ENCODE results near the gene PTPN18.
"Not testable (repeated sequence)": the region's sequence is repeated elsewhere in the genome, so short reads cannot be mapped to it uniquely, and the experiment has no call there.

The PTPN18 gene

GRCh38 chr2:130332271-130333073 lies 23.4 kb upstream of the PTPN18 start:
- Histone ChIP-seq H3K36me3 (ENCODE audit: control insufficient read depth in 2 of 2, insufficient read depth in 2 of 2, low read length in 2 of 2) (no peaks in the 10 kb centered on the region), H3K4me1 (ENCODE audit: control insufficient read depth, insufficient read depth, low read length) (peaks cover 7% of the 10 kb centered on the region), H3K27ac (ENCODE audit: low read length) (no peak overlapping the region), H3K9ac (ENCODE audit: low read length in 2 of 2) (peak overlapping the region; percentile 22 to 36), H3K9me3 (ENCODE audit: control insufficient read depth in 2 of 2, low read length in 2 of 2) (no peaks in the 10 kb centered on the region), H3K4me3 (ENCODE audit: low read length in 2 of 2) (peak overlapping the region; percentile 2 to 35), H3K27me3 (ENCODE audit: control insufficient read depth in 1 of 2, insufficient read depth in 2 of 2, low read length in 2 of 2) (no peaks in the 10 kb centered on the region)

GRCh38 chr2:130333253-130333652 lies 22.6 kb upstream of the PTPN18 start:
- not testable (repeated sequence) for H3K4me1 ChIP-seq (ENCODE audit: control insufficient read depth, insufficient read depth, low read length); H3K9me3 ChIP-seq (ENCODE audit: control insufficient read depth in 2 of 2, low read length in 2 of 2); H3K4me3 ChIP-seq (ENCODE audit: low read length in 2 of 2); H3K27ac ChIP-seq (ENCODE audit: low read length); H3K9ac ChIP-seq (ENCODE audit: low read length in 2 of 2); H3K27me3 ChIP-seq (ENCODE audit: control insufficient read depth in 1 of 2, insufficient read depth in 2 of 2, low read length in 2 of 2); H3K36me3 ChIP-seq (ENCODE audit: control insufficient read depth in 2 of 2, insufficient read depth in 2 of 2, low read length in 2 of 2)

GRCh38 chr2:130334026-130334425 lies 21.8 kb upstream of the PTPN18 start:
- Histone ChIP-seq H3K27me3 (ENCODE audit: control insufficient read depth in 1 of 2, insufficient read depth in 2 of 2, low read length in 2 of 2) (no peaks in the 10 kb centered on the region), H3K4me3 (ENCODE audit: low read length in 2 of 2) (no peak overlapping the region), H3K9ac (ENCODE audit: low read length in 2 of 2) (no peak overlapping the region), H3K9me3 (ENCODE audit: control insufficient read depth in 2 of 2, low read length in 2 of 2) (no peaks in the 10 kb centered on the region), H3K36me3 (ENCODE audit: control insufficient read depth in 2 of 2, insufficient read depth in 2 of 2, low read length in 2 of 2) (peaks cover 7 to 9% of the 10 kb centered on the region in 2 donors), H3K27ac (ENCODE audit: low read length) (no peak overlapping the region), H3K4me1 (ENCODE audit: control insufficient read depth, insufficient read depth, low read length) (peaks cover 7% of the 10 kb centered on the region)

GRCh38 chr2:130335226-130335625 lies 20.6 kb upstream of the PTPN18 start:
- no peak overlapping the region for H3K27ac ChIP-seq (ENCODE audit: low read length)
- H3K27me3 ChIP-seq (ENCODE audit: control insufficient read depth in 1 of 2, insufficient read depth in 2 of 2, low read length in 2 of 2): no peaks in the 10 kb centered on the region
- H3K4me1 ChIP-seq (ENCODE audit: control insufficient read depth, insufficient read depth, low read length): peaks cover 7% of the 10 kb centered on the region
- H3K36me3 ChIP-seq (ENCODE audit: control insufficient read depth in 2 of 2, insufficient read depth in 2 of 2, low read length in 2 of 2): peaks cover 13 to 16% of the 10 kb centered on the region in 2 donors
- H3K4me3 ChIP-seq (ENCODE audit: low read length in 2 of 2): no peak overlapping the region
- H3K9me3 ChIP-seq (ENCODE audit: control insufficient read depth in 2 of 2, low read length in 2 of 2): no peaks in the 10 kb centered on the region
- no peak overlapping the region for H3K9ac ChIP-seq (ENCODE audit: low read length in 2 of 2)

GRCh38 chr2:130336150-130336876 lies 19.5 kb upstream of the PTPN18 start:
- Histone ChIP-seq H3K27me3 (ENCODE audit: control insufficient read depth in 1 of 2, insufficient read depth in 2 of 2, low read length in 2 of 2) (no peaks in the 10 kb centered on the region), H3K9me3 (ENCODE audit: control insufficient read depth in 2 of 2, low read length in 2 of 2) (no peaks in the 10 kb centered on the region), H3K9ac (ENCODE audit: low read length in 2 of 2) (no peak overlapping the region), H3K27ac (ENCODE audit: low read length) (no peak overlapping the region), H3K4me1 (ENCODE audit: control insufficient read depth, insufficient read depth, low read length) (peaks cover 13% of the 10 kb centered on the region), H3K4me3 (ENCODE audit: low read length in 2 of 2) (no peak overlapping the region), H3K36me3 (ENCODE audit: control insufficient read depth in 2 of 2, insufficient read depth in 2 of 2, low read length in 2 of 2) (peaks cover 13 to 20% of the 10 kb centered on the region in 2 donors)

GRCh38 chr2:130336877-130337734 lies 18.8 kb upstream of the PTPN18 start:
- H3K27me3 ChIP-seq (ENCODE audit: control insufficient read depth in 1 of 2, insufficient read depth in 2 of 2, low read length in 2 of 2): no peaks in the 10 kb centered on the region
- H3K36me3 ChIP-seq (ENCODE audit: control insufficient read depth in 2 of 2, insufficient read depth in 2 of 2, low read length in 2 of 2): peaks cover 13 to 20% of the 10 kb centered on the region in 2 donors
- no peaks in the 10 kb centered on the region for H3K9me3 ChIP-seq (ENCODE audit: control insufficient read depth in 2 of 2, low read length in 2 of 2)
- H3K4me1 ChIP-seq (ENCODE audit: control insufficient read depth, insufficient read depth, low read length): peaks cover 15% of the 10 kb centered on the region
- H3K4me3 ChIP-seq (ENCODE audit: low read length in 2 of 2): peak overlapping the region; percentile 23 to 65
- no peak overlapping the region for H3K27ac ChIP-seq (ENCODE audit: low read length)
- H3K9ac ChIP-seq (ENCODE audit: low read length in 2 of 2): peak overlapping the region in 1 of 2 donors; percentile 13

GRCh38 chr2:130337735-130338325 lies 18.0 kb upstream of the PTPN18 start:
- peaks cover 13 to 20% of the 10 kb centered on the region in 2 donors for H3K36me3 ChIP-seq (ENCODE audit: control insufficient read depth in 2 of 2, insufficient read depth in 2 of 2, low read length in 2 of 2)
- no peak overlapping the region for H3K9ac ChIP-seq (ENCODE audit: low read length in 2 of 2)
- no peak overlapping the region for H3K27ac ChIP-seq (ENCODE audit: low read length)
- no peak overlapping the region for H3K4me3 ChIP-seq (ENCODE audit: low read length in 2 of 2)
- peaks cover 12% of the 10 kb centered on the region for H3K4me1 ChIP-seq (ENCODE audit: control insufficient read depth, insufficient read depth, low read length)
- H3K27me3 ChIP-seq (ENCODE audit: control insufficient read depth in 1 of 2, insufficient read depth in 2 of 2, low read length in 2 of 2): no peaks in the 10 kb centered on the region
- no peaks in the 10 kb centered on the region for H3K9me3 ChIP-seq (ENCODE audit: control insufficient read depth in 2 of 2, low read length in 2 of 2)

- H3K27ac ChIP-seq (ENCODE audit: low read length): no peak overlapping the region
- H3K4me3 ChIP-seq (ENCODE audit: low read length in 2 of 2): no peak overlapping the region
- H3K27me3 ChIP-seq (ENCODE audit: control insufficient read depth in 1 of 2, insufficient read depth in 2 of 2, low read length in 2 of 2): no peaks in the 10 kb centered on the region
- peaks cover 23% of the 10 kb centered on the region for H3K4me1 ChIP-seq (ENCODE audit: control insufficient read depth, insufficient read depth, low read length)
- peaks cover 13 to 20% of the 10 kb centered on the region in 2 donors for H3K36me3 ChIP-seq (ENCODE audit: control insufficient read depth in 2 of 2, insufficient read depth in 2 of 2, low read length in 2 of 2)
- H3K9ac ChIP-seq (ENCODE audit: low read length in 2 of 2): no peak overlapping the region
- no peaks in the 10 kb centered on the region for H3K9me3 ChIP-seq (ENCODE audit: control insufficient read depth in 2 of 2, low read length in 2 of 2)
Observed at GRCh38 chr2:130338793-130339345, 17.0 kb upstream of the PTPN18 start.

GRCh38 chr2:130339885-130340745 lies 15.7 kb upstream of the PTPN18 start:
- no peak overlapping the region for H3K9ac ChIP-seq (ENCODE audit: low read length in 2 of 2)
- H3K4me1 ChIP-seq (ENCODE audit: control insufficient read depth, insufficient read depth, low read length): peaks cover 24% of the 10 kb centered on the region
- H3K4me3 ChIP-seq (ENCODE audit: low read length in 2 of 2): no peak overlapping the region
- H3K36me3 ChIP-seq (ENCODE audit: control insufficient read depth in 2 of 2, insufficient read depth in 2 of 2, low read length in 2 of 2): peaks cover 22 to 28% of the 10 kb centered on the region in 2 donors
- H3K27me3 ChIP-seq (ENCODE audit: control insufficient read depth in 1 of 2, insufficient read depth in 2 of 2, low read length in 2 of 2): no peaks in the 10 kb centered on the region
- H3K9me3 ChIP-seq (ENCODE audit: control insufficient read depth in 2 of 2, low read length in 2 of 2): no peaks in the 10 kb centered on the region
- H3K27ac ChIP-seq (ENCODE audit: low read length): no peak overlapping the region
